ENCODE results near the gene OSBPL1A. TPM values are rescaled to one million over a fixed set of nuclear protein-coding genes. Genes with fewer than 3 reads are reported as not detected.

OSBPL1A gene
- total and polyA plus RNA-seq, 2 of the 8 experiments (the other 6 are each of a cell fraction or from before 2014, with no cell fraction given), result 53.2 to 74.9 TPM

DNA sequence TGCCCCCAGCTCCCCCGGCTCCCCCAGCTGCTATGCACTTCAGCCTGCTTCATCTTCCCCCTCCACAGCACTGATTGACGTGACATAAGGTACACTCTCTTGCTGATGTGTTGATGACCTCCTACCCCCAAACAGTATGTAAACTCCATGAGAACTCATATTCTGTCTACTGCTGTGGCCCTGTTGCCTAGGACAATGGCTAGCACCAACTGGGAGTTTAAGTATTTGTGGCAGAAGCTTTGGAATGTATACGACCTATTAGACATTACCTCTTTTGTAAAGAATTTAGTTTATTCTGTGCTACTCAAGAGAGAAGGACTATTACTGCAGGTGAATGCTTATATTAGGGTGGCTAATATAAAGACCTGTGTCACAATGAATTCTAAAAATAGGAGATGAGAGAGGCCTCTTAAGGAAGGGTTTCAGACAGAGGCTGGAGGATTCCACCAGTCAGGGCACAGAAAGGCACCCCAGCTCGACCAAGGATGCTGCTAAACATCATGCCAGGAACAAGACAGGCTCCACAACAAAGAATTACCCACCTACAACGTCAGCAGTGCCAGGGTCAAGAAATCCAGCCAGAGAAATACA, 198.2 kb downstream of the OSBPL1A start:
- no peak overlapping the region for H2BK15ac ChIP-seq (ENCODE audit: low read length)
- H4K91ac ChIP-seq (replicated peaks; ENCODE audit: insufficient read length, low read length), result no peak overlapping the region
- no peak overlapping the region for H3K56ac ChIP-seq (replicated peaks; ENCODE audit: insufficient read length, low read depth, low read length)
- H3K18ac ChIP-seq (ENCODE audit: extremely low read depth, low read length), result no peak overlapping the region
- DNase-seq (ENCODE audit: low read depth in 1 of 2, low spot score in 2 of 2), result no peak
- H3K27ac ChIP-seq (ENCODE audit: low read depth, low read length), result no peak overlapping the region
- H2BK20ac ChIP-seq (ENCODE audit: low read length), result no peak overlapping the region
- no peak overlapping the region for H3K4me2 ChIP-seq (ENCODE audit: insufficient read depth in 1 of 2, low read depth in 2 of 2, low read length in 2 of 2)
- no peak overlapping the region for H2AFZ ChIP-seq (ENCODE audit: low read length)
- H2BK12ac ChIP-seq (ENCODE audit: low read depth, low read length), result no peak overlapping the region
- no peak overlapping the region for H3K9ac ChIP-seq (replicated peaks in 1 of 4; ENCODE audit: extremely low read depth in 1 of 4, low read depth in 3 of 4, low read length in 3 of 4)
- no peaks in the 10 kb centered on the region for H3K79me1 ChIP-seq (ENCODE audit: low read depth, low read length)
- WGBS, 2 experiments (ENCODE audit: extremely low coverage in 1 of 2, insufficient coverage in 1 of 2, insufficient read length in 1 of 2, insufficient replicate concordance in 2 of 2, low coverage in 1 of 2, low lambda C conversion rate in 2 of 2, missing lambda C conversion rate in 1 of 2), result 80% methylated on average over 5 of the region's 5 CpGs; no CpG with 5 or more reads in 1 of the 2 experiments
- no peaks in the 10 kb centered on the region for H3K27me3 ChIP-seq (replicated peaks in 1 of 4; ENCODE audit: control insufficient read depth in 3 of 4, extremely low read depth in 1 of 4, insufficient read depth in 3 of 4, low read length in 3 of 4)
- H3K23ac ChIP-seq (ENCODE audit: insufficient read length), result no peak overlapping the region
- H3K14ac ChIP-seq (ENCODE audit: insufficient read length), result no peak overlapping the region
- peaks cover 0 to 2% (median 0%) of the 10 kb centered on the region in 4 experiments; a peak in 1 of 8 replicates for H3K36me3 ChIP-seq (ENCODE audit: control insufficient read depth in 2 of 4, insufficient read depth in 4 of 4, low read length in 3 of 4)
- no peaks in the 10 kb centered on the region; a peak in 1 of 7 replicates for H3K4me1 ChIP-seq (replicated peaks in 1 of 4; ENCODE audit: control insufficient read depth in 3 of 4, insufficient read depth in 4 of 4, low read length in 3 of 4)
- no peak overlapping the region for H4K8ac ChIP-seq (ENCODE audit: extremely low read depth, insufficient read depth, low read length)
- CTCF ChIA-PET (ENCODE audit: partially characterized antibody), result interaction anchor here (2.3 kb wide), 1 partner anchor 23 kb away, joined by 7 read pairs; no protein-coding TSS in a partner anchor
- H4K5ac ChIP-seq (ENCODE audit: insufficient read length, low read depth, low read length), result no peak overlapping the region
- POLR2A ChIA-PET (ENCODE audit: partially characterized antibody), result no interaction called here
- FAIRE-seq, result no peak
- no peaks in the 10 kb centered on the region for H3K9me3 ChIP-seq (ENCODE audit: insufficient read depth in 2 of 2, low read depth in 1 of 2, low read length in 1 of 2)
- peaks cover 0 to 5% of the 10 kb centered on the region in 2 experiments for H4K20me1 ChIP-seq (replicated peaks in 1 of 2; ENCODE audit: control insufficient read depth in 1 of 2, insufficient read depth in 2 of 2, low read length in 2 of 2)
- no peak overlapping the region for H2AK5ac ChIP-seq (ENCODE audit: low read depth, low read length)
- H2BK120ac ChIP-seq (replicated peaks; ENCODE audit: low read depth, low read length), result no peak overlapping the region
- H3K79me2 ChIP-seq (ENCODE audit: control insufficient read depth in 1 of 2, insufficient read depth in 2 of 2, low read length in 2 of 2), result no peaks in the 10 kb centered on the region; a peak in 2 of 4 replicates
- no peak for TF ChIP-seq JUN (IDR thresholded peaks at IDR 0.05; ENCODE audit: low read depth, low read length)
- TF ChIP-seq, protein P1, sequence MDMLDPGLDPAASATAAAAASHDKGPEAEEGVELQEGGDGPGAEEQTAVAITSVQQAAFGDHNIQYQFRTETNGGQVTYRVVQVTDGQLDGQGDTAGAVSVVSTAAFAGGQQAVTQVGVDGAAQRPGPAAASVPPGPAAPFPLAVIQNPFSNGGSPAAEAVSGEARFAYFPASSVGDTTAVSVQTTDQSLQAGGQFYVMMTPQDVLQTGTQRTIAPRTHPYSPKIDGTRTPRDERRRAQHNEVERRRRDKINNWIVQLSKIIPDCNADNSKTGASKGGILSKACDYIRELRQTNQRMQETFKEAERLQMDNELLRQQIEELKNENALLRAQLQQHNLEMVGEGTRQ (IDR thresholded peaks at IDR 0.05; ENCODE audit: low read length), result no peak
- no peak for TF ChIP-seq FOSL1 (IDR thresholded peaks at IDR 0.05; ENCODE audit: insufficient read depth, low read depth, low read length)
- no peak for TF ChIP-seq KDM1A (IDR thresholded peaks at IDR 0.05; ENCODE audit: borderline replicate concordance, low read length)
- TF ChIP-seq TBP (IDR thresholded peaks at IDR 0.05; ENCODE audit: low read depth, low read length), result no peak
- TF ChIP-seq CHD1 (IDR thresholded peaks at IDR 0.05; ENCODE audit: low read depth, low read length), result no peak
- no peak for TF ChIP-seq RAD21 (IDR thresholded peaks at IDR 0.05 in 1 of 2, conservative IDR thresholded peaks at IDR 0.05 in 1 of 2; ENCODE audit: low read depth in 2 of 2, low read length in 2 of 2)
- no peak for TF ChIP-seq RNF2 (IDR thresholded peaks at IDR 0.05; ENCODE audit: borderline replicate concordance, low read depth, low read length, missing control alignments, poor library complexity, severe bottlenecking)
- TF ChIP-seq GABPA (IDR thresholded peaks at IDR 0.05; ENCODE audit: borderline replicate concordance, insufficient read depth, low read length), result no peak
- no peak overlapping the region for H3K4ac ChIP-seq (replicated peaks; ENCODE audit: insufficient read length, low read depth, low read length)
- H3K23me2 ChIP-seq (ENCODE audit: low read depth, low read length), result no peaks in the 10 kb centered on the region
- H2BK5ac ChIP-seq (ENCODE audit: low read depth, low read length), result no peak overlapping the region
- H3K4me3 ChIP-seq (ENCODE audit: extremely low read depth in 1 of 4, insufficient read depth in 2 of 4, low read depth in 3 of 4, low read length in 4 of 4), result no peak overlapping the region
